ENCODE measurements around the gene SPTB.

DNA sequence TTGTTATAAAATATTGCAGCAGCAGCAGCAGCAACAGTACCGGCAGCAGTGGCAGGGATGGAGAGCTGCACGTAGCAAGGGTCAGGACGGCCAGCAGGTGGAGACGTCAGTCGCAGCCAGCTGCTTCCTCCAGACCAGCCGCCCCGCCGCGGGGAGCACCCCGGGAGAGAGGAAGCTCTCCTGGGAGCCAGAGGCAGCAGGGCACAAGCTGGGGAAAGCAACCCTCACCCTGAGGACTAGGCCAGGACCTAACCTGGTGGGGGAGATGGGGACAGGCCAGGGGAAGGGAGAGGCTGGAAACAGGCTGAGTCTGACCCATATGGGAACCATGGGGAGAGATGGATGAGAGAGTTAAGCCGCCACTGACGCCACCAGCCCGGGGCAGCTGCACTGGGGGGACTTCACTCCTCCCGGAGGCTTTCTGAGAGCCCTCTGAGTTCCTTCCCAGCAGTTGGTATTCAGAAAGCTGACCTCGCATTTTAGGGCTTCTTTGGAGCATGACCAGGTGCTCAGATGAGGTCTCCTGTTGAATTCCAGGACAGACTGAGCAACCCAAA lies 56.3 kb downstream of the SPTB start:
- TF ChIP-seq, protein P1, sequence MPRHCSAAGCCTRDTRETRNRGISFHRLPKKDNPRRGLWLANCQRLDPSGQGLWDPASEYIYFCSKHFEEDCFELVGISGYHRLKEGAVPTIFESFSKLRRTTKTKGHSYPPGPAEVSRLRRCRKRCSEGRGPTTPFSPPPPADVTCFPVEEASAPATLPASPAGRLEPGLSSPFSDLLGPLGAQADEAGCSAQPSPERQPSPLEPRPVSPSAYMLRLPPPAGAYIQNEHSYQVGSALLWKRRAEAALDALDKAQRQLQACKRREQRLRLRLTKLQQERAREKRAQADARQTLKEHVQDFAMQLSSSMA (CRISPR knock-in tag; IDR thresholded peaks at IDR 0.05), result no peak
- TF ChIP-seq STAT5B (CRISPR knock-in tag; IDR thresholded peaks at IDR 0.05), result no peak
- TF ChIP-seq NFYB (IDR thresholded peaks at IDR 0.05; ENCODE audit: extremely low read depth, insufficient read length), result no peak
- TF ChIP-seq, protein P2, sequence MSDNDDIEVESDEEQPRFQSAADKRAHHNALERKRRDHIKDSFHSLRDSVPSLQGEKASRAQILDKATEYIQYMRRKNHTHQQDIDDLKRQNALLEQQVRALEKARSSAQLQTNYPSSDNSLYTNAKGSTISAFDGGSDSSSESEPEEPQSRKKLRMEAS (CRISPR knock-in tag; IDR thresholded peaks at IDR 0.05), result no peak
- TF ChIP-seq FUS (optimal IDR thresholded peaks at IDR 0.05; ENCODE audit: low read depth, low read length), result no peak
- no peak for TF ChIP-seq ZNF57 (CRISPR knock-in tag; IDR thresholded peaks at IDR 0.05)

All from K562 (cell line).